GM18868 (cell line): ENCODE measurements around the gene MDM1.

Source experiments
- ATAC-seq: cut with Tn5 transposase; IDR thresholded peaks from one replicate; pipeline ENCODE4 v1.9.1; 2021; ENCODE audit warnings: mild to moderate bottlenecking, moderate library complexity; ENCODE audit not compliant: unreplicated experiment

Gene MDM1

GRCh38 chr12:68356986-68357385 lies 24.8 kb upstream of the MDM1 start:
- ATAC-seq, result no peak

GRCh38 chr12:68356060-68356695 lies 24.0 kb upstream of the MDM1 start:
- no peak for ATAC-seq

GRCh38 chr12:68354977-68355541 lies 22.9 kb upstream of the MDM1 start:
- no peak for ATAC-seq

- ATAC-seq, result no peak
These were observed 19.9 kb upstream of the MDM1 start for GRCh38 chr12:68352067-68352466.

GRCh38 chr12:68350753-68351152 lies 18.6 kb upstream of the MDM1 start:
- no peak for ATAC-seq

GRCh38 chr12:68349921-68350606 lies 17.9 kb upstream of the MDM1 start:
- no peak for ATAC-seq

GRCh38 chr12:68349220-68349621 lies 17.1 kb upstream of the MDM1 start:
- ATAC-seq, result no peak

GRCh38 chr12:68348419-68348818 lies 16.3 kb upstream of the MDM1 start:
- ATAC-seq, result no peak

- no peak for ATAC-seq
These were observed 13.6 kb upstream of the MDM1 start for GRCh38 chr12:68345763-68346162.

GRCh38 chr12:68344126-68344525 lies 12.0 kb upstream of the MDM1 start:
- no peak for ATAC-seq

- no peak for ATAC-seq
These were observed 10.8 kb upstream of the MDM1 start for GRCh38 chr12:68342966-68343365.

- no peak for ATAC-seq
These were observed 9.7 kb upstream of the MDM1 start for GRCh38 chr12:68341822-68342221.

- ATAC-seq, result no peak
These were observed 8.5 kb upstream of the MDM1 start for GRCh38 chr12:68340404-68341270.

- no peak for ATAC-seq
These were observed 4.7 kb upstream of the MDM1 start for GRCh38 chr12:68336889-68337303.

GRCh38 chr12:68335462-68335861 lies 3.3 kb upstream of the MDM1 start:
- ATAC-seq, result no peak

- ATAC-seq, result no peak
These were observed 2.0 kb upstream of the MDM1 start for GRCh38 chr12:68334132-68334531.

- ATAC-seq, result no peak
These were observed 817 bp upstream of the MDM1 start for GRCh38 chr12:68332728-68333630.

GRCh38 chr12:68331500-68331868 lies 678 bp downstream of the MDM1 start:
- no peak for ATAC-seq

GRCh38 chr12:68327896-68328295 lies 4.3 kb downstream of the MDM1 start:
- ATAC-seq, result no peak

- ATAC-seq, result no peak
These were observed 5.4 kb downstream of the MDM1 start for GRCh38 chr12:68326716-68327115.

GRCh38 chr12:68325966-68326365 lies 6.2 kb downstream of the MDM1 start:
- no peak for ATAC-seq
